ENCODE results near the gene CBR3.

The CBR3 gene

DNA sequence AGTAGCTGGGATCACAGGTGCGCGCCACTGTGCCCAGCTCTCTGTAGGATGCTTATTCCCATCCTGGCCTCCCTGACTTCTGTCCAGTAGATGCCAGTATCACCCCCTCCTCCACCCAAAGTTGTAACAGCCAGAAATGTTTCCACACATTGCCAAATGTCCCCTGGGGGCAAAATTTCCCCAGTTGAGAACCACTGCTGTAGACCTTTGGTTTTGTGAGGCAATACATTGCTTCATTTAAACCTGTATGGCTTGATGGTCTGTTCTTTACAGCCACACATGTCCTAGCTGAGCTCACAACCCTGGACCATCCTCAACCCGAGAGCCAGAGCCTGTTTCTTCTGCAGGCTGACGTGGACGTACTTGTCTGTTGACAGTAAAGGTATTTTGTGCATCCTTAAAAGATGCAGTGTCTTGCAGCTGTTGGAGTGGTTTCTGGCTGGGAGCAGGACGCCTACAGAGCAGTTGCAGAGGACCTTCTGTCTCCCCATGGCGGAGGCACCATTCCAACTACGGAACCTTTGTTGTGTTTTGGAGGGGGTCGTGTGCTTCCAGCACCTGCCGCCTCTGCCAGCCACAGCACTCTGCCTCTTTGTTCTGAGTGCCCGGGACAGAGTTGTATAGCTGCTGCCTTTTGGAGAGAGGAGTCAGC, 48.4 kb downstream of the CBR3 start:
- TF ChIP-seq GATA3 (IDR thresholded peaks at IDR 0.05; ENCODE audit: low read depth, low read length) (no peak), GATA2 (IDR thresholded peaks at IDR 0.05; ENCODE audit: low read depth, low read length) (no peak)

GRCh38 chr21:36184545-36184944, 49.7 kb downstream of the CBR3 start:
- TF ChIP-seq GATA3 (IDR thresholded peaks at IDR 0.05; ENCODE audit: low read depth, low read length) (no peak), GATA2 (IDR thresholded peaks at IDR 0.05; ENCODE audit: low read depth, low read length) (no peak)

- no peak for TF ChIP-seq GATA2 (IDR thresholded peaks at IDR 0.05; ENCODE audit: low read depth, low read length)
- no peak for TF ChIP-seq GATA3 (IDR thresholded peaks at IDR 0.05; ENCODE audit: low read depth, low read length)
These were observed 50.6 kb downstream of the CBR3 start for GRCh38 chr21:36185523-36185922.

DNA sequence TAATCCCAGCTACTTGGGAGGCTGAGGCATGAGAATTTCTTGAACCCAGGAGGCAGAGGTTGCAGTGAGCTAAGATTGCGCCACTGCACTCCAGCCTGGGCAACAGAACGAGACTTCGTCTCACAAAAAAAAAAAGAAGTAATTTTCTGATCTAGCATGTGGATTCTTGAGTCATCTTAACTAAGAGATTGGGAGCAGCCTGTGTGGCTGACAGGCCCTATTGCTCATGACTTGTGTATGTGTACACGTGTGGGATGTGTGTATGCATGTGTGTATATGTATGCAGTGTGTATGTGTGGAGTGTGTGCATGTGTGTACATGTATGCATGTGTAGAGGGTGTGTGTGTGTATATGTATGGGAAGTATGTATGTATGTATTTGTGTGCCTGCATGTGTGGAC, 51.2 kb downstream of the CBR3 start:
- no peak for TF ChIP-seq GATA3 (IDR thresholded peaks at IDR 0.05; ENCODE audit: low read depth, low read length)
- no peak for TF ChIP-seq GATA2 (IDR thresholded peaks at IDR 0.05; ENCODE audit: low read depth, low read length)

DNA sequence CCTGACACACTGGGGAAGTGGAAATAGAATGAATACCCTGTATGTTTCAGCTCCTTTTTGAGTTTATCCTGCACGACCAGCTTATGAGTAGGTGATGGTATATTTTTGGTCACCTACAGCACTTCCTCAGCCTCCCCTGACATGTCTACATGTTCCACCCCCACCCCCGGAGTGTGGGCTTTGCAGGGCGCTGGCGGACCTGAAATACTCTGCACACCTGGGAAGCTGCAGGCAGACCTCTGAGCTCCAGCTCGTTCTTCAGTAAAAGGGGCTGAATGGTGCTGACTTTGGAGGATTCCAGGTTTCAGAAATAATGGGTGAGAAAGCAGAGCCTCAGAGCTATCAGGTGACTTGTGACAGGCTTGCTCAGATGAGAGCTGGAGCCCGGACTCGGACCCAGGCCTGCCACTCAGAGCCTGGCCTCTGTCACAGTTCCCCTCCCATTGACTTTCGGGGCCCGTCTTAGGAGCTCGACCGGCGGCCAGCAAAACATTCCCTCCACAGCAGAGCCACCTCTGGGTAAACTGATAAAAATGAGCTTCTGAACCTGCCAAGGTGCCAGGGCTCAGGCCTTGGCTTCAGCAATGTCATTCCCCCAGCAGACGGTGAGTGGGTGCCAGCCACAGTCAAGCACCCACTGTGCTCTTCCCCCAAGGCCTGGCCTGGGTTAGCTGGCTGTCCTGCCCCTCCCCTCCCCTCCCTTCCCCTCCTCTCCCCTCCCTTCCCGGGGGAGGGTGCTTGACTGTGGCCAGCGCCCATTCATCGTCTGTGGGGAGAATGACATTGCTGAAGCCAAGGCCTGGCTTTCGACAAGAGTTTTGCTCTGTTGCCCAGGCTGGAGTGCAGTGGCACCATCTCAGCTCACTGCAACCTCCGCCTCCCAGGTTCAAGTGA, 51.9 kb downstream of the CBR3 start:
- TF ChIP-seq GATA2 (IDR thresholded peaks at IDR 0.05; ENCODE audit: low read depth, low read length) = no peak
- TF ChIP-seq GATA3 (IDR thresholded peaks at IDR 0.05; ENCODE audit: low read depth, low read length) = no peak

GRCh38 chr21:36188081-36188681, 53.3 kb downstream of the CBR3 start:
- no peak for TF ChIP-seq GATA3 (IDR thresholded peaks at IDR 0.05; ENCODE audit: low read depth, low read length)
- no peak for TF ChIP-seq GATA2 (IDR thresholded peaks at IDR 0.05; ENCODE audit: low read depth, low read length)

DNA sequence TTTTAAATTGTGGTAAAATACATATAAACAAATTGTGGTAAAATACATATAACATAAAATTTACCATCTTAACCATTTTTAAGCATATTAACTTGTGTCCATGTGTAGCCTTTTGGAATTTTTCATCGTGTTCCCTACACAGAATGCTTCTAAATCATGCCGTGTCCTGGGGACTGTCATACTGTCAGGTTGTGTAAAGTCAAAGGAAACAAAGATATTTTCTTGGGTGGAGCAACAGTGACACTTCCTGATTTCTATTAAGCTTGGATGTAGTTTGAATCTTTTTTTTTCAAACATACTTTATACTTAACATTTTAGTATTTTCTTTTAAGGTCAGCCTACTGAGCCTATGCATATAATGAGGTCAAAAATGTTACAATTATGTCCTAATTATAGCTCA, 54.1 kb downstream of the CBR3 start:
- no peak for TF ChIP-seq GATA2 (IDR thresholded peaks at IDR 0.05; ENCODE audit: low read depth, low read length)
- TF ChIP-seq GATA3 (IDR thresholded peaks at IDR 0.05; ENCODE audit: low read depth, low read length) = no peak

DNA sequence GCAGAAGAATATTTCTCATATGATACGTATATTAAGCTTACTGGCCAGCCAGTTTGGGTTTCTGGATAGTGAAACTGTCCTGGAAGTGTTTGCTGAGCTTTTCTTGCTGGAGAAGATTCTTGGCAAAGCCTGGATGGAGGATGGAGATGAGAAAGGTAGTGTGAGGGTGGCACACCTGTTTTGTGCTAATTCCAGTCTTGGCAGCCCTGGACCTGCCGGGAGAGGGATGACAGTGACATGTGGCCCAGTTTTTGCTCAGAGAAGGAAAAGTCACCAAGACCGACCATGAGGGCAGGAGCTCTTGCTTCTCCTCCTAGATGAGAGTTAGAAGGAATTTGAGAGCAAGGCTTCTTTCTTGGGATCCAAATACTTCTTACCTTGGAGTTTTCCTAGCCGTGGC, 55.9 kb downstream of the CBR3 start:
- TF ChIP-seq GATA2 (IDR thresholded peaks at IDR 0.05; ENCODE audit: low read depth, low read length) (no peak), GATA3 (IDR thresholded peaks at IDR 0.05; ENCODE audit: low read depth, low read length) (no peak)

DNA sequence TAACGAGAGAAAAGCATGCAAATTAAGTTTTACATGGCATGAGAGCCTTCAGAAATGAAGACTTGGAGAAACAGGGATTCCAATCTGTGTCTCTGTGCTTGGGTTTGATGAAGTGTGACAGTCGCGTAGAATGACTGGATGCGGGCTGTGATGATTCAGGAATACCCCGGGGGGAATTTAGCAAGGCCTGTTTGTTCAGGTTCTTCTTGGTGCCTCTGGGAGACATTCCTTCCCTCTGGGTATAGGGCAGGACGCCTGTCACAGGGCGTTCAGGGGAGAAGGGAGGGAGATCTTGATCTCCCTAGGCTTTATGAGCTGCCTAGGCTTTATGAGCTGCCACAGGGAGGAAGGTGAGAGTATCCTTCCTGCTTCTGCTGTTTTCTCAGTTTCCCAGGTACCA, 58.3 kb downstream of the CBR3 start:
- no peak for TF ChIP-seq GATA2 (IDR thresholded peaks at IDR 0.05; ENCODE audit: low read depth, low read length)
- TF ChIP-seq GATA3 (IDR thresholded peaks at IDR 0.05; ENCODE audit: low read depth, low read length) = no peak

- no peak for TF ChIP-seq GATA3 (IDR thresholded peaks at IDR 0.05; ENCODE audit: low read depth, low read length)
- no peak for TF ChIP-seq GATA2 (IDR thresholded peaks at IDR 0.05; ENCODE audit: low read depth, low read length)
These were observed 59.1 kb downstream of the CBR3 start for GRCh38 chr21:36194024-36194423.

GRCh38 chr21:36195613-36196012, 60.7 kb downstream of the CBR3 start:
- TF ChIP-seq GATA2 (IDR thresholded peaks at IDR 0.05; ENCODE audit: low read depth, low read length) = no peak
- no peak for TF ChIP-seq GATA3 (IDR thresholded peaks at IDR 0.05; ENCODE audit: low read depth, low read length)

All from SH-SY5Y (cell line).